GM18520 (cell line): ENCODE measurements around the gene CXCL1.
A peak's percentile ranks its signal among the peaks of the same experiment; 100 is the strongest.
"Not testable (repeated sequence)": the region's sequence is repeated elsewhere in the genome, so short reads cannot be mapped to it uniquely, and the experiment has no call there.

Experiments used
- ATAC-seq: cut with Tn5 transposase; IDR thresholded peaks from one replicate; pipeline ENCODE4 v1.9.1; 2021; ENCODE audit not compliant: unreplicated experiment

The CXCL1 gene

DNA sequence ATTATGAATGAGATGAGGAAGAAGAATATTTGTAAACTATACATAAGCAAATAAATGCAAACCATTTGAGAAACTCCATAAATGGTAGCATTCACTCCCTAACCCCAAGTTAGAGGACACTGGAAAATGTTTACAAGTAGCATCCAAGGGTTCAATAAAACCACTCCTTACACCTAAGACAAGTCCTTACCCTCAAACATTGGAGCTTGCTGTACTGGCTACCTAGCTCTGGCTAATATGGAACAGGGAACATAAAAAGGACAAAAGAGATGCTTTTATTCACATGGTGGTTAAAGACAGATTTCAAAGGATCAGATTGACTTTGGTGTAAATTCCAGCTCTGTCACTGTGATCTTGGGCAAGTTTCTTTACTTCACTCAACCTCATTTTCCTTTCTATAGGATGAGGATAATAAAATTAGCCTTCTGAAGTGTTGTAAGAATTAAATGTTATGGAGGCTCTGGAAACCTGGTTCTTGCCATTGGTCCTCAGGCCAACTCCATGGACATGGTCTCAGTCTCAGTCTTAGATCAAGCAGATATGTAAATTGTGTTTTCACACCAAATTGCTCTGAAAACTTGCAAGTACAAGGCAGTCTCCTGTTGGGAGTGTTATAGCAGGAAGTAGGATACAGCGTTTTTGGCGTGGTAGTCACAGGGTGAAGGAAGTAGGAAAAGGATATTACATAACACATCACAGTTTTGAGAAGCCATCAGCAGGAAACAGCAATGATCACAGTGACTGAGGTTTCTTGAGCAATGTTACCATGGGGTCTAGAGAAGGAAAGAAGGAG lies 3.3 kb downstream of the CXCL1 start:
- no peak for ATAC-seq

DNA sequence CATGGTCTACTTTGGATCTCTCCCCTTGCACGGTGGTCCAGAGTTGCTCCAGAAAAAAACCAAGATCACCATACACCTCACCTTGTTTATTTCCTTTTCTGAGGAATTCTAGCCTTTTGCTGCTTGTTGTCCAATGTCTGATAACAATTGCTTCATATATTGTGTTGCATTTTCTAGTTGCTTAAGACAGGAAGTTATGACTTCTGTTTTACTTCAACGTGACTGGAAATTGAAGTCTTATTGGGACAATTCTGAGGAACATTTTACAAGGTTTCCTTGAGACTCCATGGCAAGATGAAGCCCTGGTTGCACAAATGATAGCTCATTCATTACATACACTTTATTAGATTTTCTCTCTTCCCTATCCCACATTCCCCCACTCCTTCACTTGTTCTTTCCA lies 5.2 kb downstream of the CXCL1 start:
- ATAC-seq: no peak

DNA sequence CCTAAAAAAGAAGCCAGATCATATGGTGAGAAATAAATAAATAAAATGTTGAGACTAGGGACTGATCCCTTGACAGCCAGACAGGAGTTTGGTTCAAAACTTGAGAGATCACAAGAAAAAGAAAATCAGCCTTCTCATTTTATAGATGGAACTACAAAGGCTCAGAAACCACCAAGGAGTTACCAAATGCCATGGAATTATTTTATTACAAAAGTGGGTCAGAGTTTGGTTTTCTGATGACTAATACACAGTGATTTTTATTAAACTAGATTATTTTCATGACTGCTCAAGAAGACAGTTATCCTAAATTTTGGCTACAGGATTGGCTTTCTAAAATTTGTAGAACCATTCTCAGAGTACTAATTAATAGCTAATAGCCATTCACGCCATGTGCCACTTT lies 6.2 kb downstream of the CXCL1 start:
- ATAC-seq: no peak

DNA sequence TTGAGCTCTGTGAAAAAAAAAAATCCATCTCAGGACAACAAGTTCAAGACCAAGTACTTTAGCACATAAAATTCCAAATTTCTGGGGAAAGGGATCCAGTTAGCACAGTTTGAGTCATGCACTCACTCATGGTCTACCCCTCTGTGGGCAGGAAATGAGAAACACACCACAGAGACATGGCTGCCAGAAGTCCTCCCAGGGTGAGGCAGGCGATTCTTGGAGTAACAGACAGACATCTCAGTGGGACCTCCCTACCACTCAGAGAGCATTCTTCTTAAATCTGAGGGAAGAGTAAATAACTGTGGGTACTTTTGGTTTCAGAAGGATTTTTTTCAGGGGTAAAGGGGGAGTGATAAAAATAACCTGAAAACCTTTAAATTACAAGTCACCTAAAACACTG lies 14.1 kb downstream of the CXCL1 start:
- ATAC-seq: no peak

DNA sequence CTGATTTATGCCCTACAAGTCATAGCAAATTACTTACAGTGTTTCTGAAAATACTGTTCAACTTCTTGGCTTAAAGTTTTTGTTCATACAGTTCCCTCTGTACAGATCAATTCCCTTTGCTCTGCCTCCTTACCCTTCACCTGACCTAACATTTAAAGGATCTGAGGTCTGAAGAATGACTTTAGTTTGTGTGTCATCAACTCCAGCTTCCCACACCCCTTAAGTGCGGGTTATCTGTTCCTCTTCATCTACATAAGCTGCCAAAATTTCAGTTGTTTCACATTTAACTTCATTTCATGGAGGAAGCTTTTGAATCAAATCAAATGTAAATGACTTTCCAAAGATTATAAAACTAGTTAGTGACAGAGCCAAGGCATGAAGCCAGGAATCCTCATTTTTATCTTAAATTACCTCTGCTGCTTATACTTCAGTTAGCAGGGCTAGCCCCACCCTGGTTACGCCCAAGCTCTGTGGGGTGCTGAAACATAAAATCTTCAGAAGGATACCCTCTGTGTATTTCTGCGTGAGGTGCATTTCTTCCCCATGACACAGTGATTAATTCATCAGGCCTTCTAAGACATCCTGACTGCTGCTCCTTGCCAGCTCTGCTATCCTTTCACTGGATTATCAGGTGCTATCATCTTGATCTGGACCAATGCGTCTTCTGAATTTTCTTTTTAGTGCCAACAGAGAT lies 16.5 kb downstream of the CXCL1 start:
- no peak for ATAC-seq

DNA sequence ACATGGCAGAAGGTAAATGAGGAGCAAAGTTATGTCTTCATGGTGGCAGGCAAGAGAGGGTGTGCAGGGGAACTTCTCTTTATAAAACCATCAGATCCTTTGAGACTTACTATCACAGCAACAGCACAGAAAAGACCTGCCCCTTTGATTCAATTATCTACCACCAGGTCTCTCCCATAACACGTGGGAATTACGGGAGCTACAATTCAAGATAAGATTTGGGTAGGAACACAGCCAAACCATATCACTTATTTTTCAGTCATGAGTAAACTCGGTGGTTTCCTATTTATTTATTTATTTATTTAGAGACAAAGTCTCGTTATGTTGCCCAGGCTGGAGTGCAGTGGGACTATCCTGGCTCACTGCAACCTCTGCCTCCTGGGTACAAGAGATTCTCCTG lies 22.1 kb downstream of the CXCL1 start:
- ATAC-seq: no peak

DNA sequence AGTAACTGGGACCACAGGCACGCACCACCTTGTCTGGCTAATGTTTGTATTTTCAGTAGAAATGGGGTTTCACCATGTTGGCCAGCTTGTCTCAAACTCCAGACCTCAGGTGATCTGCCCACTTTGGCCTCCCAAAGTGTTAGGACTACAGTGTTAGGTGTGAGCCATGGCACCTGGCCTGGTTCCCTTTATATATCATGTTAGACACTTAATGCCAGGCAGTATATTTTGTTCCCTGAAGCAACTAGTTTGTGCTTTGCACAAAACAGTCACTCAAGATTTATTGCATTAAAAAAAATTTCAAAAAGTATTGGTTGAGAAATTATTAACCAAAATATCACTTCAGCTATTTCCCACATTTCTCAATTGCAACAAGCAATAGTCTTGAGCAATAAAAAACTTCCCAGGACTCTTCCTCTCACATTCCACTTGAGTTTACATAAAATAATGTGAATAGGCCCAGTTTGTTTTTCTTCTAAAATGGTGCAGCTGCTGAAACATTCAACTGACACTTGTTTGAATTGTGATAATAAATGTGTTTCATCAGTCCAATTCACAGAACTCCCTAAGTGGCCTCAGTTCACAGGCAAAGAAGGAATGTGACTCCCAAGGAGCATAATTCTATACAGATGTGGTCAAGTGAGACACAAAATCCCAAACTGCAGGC lies 22.7 kb downstream of the CXCL1 start:
- ATAC-seq: no peak

DNA sequence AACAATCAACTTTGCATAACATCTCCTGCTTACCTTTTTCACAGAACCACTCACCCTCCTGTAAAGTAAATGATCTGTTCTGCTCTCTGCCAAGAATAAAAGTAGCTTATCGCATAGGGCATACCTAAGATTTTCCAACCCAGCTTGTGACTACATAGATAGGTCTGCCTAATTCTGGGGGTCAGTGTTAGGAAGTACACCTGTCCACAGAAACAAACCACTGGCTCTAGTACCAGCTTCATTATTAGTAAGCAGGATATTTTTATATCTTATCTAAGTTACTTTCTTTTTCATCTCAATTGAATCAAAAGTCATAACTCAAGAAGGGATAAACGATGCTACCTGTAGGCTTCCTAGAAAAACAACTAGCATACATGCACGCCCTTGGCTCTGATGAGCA lies 23.8 kb downstream of the CXCL1 start:
- ATAC-seq: peak; percentile 43

DNA sequence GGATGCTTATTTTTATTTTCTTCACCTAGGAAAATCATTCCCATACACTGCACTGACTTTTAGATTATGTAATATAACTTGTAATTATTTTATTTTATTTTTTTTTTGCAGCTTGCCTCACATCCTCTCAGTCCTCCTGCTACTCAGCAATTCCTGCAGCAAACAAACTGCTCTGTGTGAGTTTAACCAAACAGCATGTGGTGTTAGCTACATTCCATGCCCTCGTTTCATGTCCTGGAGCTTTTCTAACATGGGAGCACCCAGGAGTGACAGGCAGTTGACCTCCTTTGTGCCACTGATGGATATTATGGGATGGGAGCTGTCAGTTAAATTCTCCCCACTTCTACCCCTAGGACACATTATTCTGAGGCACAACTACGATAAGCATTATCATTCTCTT lies 24.8 kb downstream of the CXCL1 start:
- ATAC-seq: no peak

DNA sequence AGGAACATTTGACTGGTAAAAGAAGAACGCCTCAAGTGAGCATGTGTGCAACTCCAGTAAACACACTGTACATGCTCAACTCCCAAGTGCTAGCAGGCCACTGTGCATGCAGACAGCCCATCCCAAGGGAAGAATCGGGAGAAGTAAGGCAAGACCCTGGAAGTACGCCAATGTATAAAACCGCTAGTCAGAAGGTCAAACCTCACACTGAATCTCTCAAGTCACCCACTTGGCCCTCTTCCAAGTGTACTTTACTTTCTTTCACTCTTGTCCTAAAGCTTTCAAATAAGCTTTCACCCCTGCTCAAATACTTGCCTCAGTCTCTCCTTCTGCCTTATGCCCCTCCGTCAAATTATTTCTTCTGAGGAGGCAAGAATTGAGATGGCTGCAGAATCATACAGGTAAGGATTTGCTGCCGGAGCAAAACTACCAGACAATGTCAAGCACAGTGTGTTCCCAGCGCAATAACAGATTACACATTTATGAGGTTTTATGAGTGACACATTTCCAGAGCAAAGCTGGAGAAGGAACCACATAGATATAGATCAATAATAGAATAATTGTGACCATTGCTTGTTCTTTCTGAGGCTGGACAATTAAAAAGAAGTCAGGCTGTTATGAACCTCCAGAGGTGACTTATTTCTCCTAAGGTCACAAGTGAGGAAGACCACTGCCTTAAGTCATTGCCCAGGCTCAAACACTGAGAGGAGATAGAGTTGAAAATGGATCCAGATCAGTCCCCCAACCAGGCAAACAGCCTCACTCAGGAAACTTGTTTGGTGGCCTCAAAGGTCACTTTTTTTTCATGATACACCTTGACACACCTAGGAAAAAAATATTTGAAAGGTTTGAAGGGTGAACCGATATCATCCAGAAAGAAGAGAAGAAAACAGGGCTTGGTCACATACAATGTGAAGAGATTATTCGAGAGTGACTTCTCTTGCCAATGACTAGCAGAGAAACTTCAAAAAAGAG lies 26.3 kb downstream of the CXCL1 start:
- no peak for ATAC-seq

DNA sequence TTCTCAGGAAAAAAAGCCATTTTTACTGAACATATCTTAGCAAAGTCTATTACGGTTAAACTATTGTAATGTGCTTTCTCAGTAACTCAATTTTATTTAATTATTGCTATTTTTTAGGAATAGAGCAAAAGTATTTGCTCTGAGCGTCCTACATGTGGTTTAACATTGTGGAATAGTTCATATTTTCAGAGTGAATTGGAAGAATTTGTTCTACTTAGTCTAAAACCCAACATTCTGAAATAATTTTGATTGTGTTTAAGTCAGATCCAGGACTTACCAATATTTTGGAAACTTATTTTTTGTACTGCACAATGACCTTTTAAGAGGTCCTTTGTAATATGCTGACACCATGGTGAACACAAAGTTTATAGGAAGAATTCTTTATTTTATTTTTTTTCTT lies 27.2 kb downstream of the CXCL1 start:
- ATAC-seq: no peak

DNA sequence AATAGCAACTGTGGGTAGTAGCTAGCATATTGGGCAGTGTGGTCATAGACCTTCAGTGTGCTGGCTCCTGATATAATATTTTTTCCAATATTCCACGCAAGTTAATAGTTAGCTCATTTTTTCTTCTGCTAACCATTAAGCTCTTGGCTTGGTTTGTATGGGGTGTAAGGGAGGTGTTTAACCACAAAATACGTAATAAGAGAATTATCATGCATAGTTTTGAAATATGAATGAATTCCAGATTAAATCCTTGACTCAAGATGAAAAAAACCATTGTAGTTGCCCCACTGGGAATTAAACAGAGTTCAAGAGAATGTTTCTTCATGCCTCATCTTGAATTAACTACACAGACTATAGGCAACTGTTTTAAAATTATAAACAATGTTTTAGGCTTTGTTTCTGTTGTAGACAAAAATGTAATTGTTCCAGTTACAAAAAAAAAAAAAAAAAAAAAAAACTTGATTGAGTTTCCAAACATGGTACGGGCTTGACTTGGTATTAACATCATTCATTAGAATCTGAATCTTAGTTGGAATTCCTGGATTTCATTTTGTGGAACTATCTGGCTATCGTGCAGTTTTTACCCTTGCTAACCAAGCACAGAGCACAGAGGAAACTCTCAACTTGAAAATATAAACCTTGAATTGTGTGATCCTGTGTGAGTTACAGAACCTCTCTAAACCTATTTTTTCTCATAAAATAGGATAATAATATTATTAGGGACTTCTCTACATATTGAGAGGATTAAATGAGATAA lies 28.4 kb downstream of the CXCL1 start:
- no peak for ATAC-seq

DNA sequence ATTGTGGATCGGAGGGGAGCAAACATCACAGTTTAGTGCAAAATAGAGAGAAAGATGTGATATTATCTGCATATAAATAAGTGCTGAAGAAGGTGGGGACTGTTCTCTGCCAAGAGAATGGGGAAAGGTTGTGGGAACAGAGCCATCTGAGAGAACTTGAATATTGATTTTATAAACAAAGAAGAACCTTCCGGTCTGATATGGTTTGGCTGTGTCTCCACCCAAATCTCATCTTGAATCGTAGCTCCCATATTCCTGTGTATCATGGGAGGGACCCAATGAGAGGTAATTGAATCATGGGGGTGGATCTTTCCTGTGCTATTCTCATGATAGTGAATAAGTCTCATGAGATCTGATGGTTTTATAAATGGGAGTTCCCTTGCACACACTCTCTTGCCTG lies 30.1 kb downstream of the CXCL1 start:
- ATAC-seq: not testable (repeated sequence)

DNA sequence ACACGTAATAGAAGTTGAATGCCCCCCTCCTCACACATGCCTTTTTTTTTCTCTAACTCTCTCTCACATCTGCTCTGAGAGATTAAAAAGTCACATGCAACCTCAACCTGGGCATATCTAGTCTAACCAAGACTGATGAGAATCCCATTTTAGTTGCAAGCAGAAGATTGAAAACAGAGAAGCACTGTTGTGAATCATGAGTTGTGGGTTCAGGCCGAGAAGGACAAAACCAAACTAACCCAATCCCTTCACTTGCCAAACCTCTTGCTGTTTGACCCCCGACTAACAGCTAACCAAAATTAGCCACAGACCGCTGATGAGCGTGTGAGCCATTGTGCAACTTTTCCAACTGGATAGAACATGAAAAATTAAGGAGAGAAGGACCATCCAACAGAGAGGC lies 31.8 kb downstream of the CXCL1 start:
- no peak for ATAC-seq

DNA sequence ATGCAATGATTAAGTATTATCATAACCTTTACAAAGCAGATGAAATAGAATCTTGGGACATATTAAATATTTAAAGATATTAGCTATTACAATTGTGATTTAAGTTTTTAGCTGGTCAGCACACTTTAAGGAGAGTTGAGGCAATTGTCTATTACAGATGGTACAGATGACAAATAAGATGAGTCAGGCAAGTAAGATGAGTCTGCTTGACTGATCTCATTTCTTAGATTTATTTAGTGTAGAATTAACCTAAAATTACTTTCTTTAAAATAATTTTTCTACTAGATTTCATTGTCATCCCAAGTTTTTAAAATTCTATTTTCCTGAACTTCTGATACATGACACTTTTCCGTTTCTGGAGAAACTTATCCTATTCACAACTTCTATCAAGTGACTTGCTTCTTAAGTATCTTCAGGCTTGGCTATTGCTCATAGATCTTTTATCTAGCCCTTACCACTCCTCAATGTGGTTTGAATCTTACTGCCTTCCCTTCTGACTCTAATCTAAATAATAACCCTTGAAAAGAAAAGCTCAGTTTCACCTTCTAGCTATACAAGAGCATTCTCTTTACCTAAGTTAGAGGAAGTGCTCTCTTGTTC lies 32.9 kb downstream of the CXCL1 start:
- ATAC-seq: no peak

DNA sequence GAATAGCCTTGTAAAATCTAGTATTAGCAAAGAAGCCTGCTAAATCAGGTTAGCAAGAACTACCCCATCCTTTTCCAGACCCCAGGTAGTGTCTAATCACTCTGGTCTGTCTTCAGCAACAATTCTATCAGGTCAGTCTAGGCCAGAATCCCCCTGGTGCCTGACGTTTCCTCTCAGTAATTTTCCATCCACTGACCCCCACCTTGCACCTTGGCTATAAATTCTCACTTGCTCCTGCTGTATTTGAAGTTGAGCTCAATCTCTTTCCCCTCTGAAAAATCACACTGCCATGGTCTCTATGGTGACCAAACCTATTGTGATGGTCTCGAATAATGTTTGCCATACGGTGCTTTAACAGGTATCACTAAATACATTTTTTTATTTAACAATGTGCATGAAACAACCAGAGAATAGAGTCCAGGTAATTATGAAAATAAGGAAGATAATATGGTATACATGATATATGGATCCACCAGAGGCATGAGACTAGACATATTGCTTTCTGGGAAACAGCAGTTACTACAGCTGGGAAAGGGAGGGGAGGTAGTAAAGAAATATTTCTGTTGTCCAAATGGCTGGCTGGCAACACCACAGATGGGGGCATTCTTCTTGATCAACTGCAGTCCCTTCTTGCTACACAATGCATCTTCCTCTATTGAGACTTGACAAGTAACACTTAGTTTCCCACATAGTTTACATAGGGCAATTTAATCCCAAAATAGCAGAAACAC lies 33.8 kb downstream of the CXCL1 start:
- ATAC-seq: no peak

DNA sequence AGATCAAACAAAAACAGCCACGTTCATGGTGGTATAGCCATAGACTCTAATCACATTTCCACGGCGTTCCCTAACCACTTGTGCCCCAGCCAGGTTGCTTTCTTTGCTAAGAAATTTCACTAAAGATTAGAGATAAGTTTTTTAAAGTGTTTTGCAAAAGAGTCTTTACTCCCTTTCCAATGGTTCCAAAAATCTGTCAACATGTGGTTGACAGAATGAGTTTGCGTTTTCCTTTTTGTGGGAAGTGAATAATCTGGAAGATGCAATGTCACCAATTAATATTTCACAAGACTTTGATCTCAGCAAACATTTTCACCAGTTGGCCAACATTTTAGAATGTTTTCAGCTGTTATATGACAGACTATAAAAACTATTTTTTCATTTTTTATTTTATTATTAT lies 35.3 kb downstream of the CXCL1 start:
- no peak for ATAC-seq

DNA sequence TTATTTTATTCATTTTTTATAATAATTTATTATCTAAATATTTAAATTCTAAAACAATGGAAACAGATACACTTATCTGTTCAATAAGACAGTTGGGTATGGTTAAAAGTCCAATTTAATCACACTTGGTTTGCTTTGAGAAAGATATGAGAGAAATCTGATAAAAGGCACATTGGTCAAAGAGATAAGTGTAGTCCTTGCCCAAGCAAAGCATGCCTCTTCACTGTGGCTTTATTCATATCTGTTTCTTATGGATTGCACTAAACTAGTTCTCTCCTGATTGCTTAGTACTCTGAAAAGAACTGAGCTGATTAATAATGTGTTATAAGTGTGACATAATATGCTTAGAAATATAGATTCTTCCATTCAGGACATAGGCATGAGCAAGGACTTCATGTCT lies 39.8 kb downstream of the CXCL1 start:
- no peak for ATAC-seq

DNA sequence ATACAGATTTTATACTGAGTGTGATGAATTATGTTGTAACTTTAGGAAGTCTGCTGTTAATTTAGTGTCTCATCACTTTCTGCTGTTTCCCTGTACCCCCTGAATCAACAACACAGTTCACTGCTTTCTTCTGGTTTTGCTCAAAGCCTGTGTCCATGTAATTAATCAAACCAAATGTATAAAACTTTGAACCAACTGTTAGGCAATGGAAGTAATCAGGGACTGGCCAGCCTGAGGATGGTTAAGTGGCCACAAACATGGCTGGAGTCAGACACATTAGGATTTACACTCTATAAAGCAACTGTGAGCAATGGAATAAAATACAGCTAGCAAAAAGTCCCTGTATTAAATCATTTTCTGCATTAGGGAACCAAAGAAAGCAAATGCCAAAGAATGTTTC lies 42.6 kb downstream of the CXCL1 start:
- no peak for ATAC-seq
